OCI-LY3 (cell line): ENCODE results near the gene PRR35.

ENCODE experiments used
- CTCF ChIP-seq: fragments of 200-600, 300-600 bp; sonication (generic); IDR thresholded peaks from 2 replicates; pipeline ENCODE4 v1.5.1; 2014; ENCODE audit warnings: antibody characterized with exemption, low read length, low read depth
- EZH2phosphoT487 ChIP-seq: fragments of 200-600 bp; shearing (Covaris generic); IDR thresholded peaks from 2 replicates; pipeline ENCODE4 v1.6.1; 2018; ENCODE audit warnings: antibody characterized with exemption, mixed run types, low read depth

GRCh38 chr16:524274-525040, 35.7 kb upstream of the PRR35 start:
- TF ChIP-seq CTCF (no peak), EZH2phosphoT487 (no peak)
